Thoracic aorta (tissue), 2 donors: ENCODE measurements around the gene KRT3. TPM values are rescaled to one million over a fixed set of nuclear protein-coding genes. Genes with fewer than 3 reads are reported as not detected.
"Not testable (repeated sequence)": the region's sequence is repeated elsewhere in the genome, so short reads cannot be mapped to it uniquely, and the experiment has no call there.

Experiments used
- ATAC-seq: fragments of 150-250 bp; one replicate; pipeline ENCODE4 v1.8.0; 2017; ENCODE audit warnings: low read depth; ENCODE audit not compliant: insufficient number of reproducible peaks, low FRiP score
- DNase-seq: peaks from one replicate; pipeline ENCODE4 v3.0.0-alpha.2; 2020; ENCODE audit warnings: low spot score
- H3K27ac ChIP-seq, 2 donors: fragments of 200-600 bp; sonication (generic); 1 replicate in 1 of 2; 2 replicates in 1 of 2; pipeline ENCODE4 v1.5.1; 2016; ENCODE audit warnings: mild to moderate bottlenecking in 2 of 2, moderate library complexity in 2 of 2
- H3K27me3 ChIP-seq: fragments of 200-600 bp; sonication (generic); replicated peaks from 2 replicates; pipeline ENCODE4 v1.6.0; 2016; ENCODE audit warnings: mild to moderate bottlenecking; ENCODE audit not compliant: insufficient read depth
- H3K36me3 ChIP-seq: fragments of 200-600 bp; sonication (generic); one replicate; pipeline ENCODE4 v1.5.1; 2016
- H3K4me1 ChIP-seq, 2 donors: fragments of 200-600 bp; sonication (generic); 1 replicate in 1 of 2; 2 replicates in 1 of 2; pipeline versions ENCODE4 v1.5.1 to v1.6.0; 2016; ENCODE audit warnings: low read depth in 2 of 2, mild to moderate bottlenecking in 1 of 2; ENCODE audit not compliant: control insufficient read depth in 1 of 2
- H3K4me3 ChIP-seq: fragments of 200-600 bp; sonication (generic); 2 replicates; pipeline ENCODE4 v1.5.1; 2016; ENCODE audit warnings: mild to moderate bottlenecking
- H3K9me3 ChIP-seq: fragments of 200-600 bp; sonication (generic); 2 replicates; pipeline ENCODE4 v1.5.1; 2016
- CTCF ChIP-seq: fragments of 200-600 bp; sonication (generic); IDR thresholded peaks from one replicate; pipeline ENCODE4 v1.5.1; 2019; ENCODE audit warnings: antibody characterized with exemption
- total RNA-seq, 2 donors: library from RNA; depleted of rRNA; stranded (reverse); fragments of >200 nt; gene quantifications; one replicate each; pipeline versions ENCODE4 v1.1.0 to v1.2.3, GENCODE V29; 2016

Gene KRT3
- total RNA-seq, 2 donors from 2014 or later = not detected

DNA sequence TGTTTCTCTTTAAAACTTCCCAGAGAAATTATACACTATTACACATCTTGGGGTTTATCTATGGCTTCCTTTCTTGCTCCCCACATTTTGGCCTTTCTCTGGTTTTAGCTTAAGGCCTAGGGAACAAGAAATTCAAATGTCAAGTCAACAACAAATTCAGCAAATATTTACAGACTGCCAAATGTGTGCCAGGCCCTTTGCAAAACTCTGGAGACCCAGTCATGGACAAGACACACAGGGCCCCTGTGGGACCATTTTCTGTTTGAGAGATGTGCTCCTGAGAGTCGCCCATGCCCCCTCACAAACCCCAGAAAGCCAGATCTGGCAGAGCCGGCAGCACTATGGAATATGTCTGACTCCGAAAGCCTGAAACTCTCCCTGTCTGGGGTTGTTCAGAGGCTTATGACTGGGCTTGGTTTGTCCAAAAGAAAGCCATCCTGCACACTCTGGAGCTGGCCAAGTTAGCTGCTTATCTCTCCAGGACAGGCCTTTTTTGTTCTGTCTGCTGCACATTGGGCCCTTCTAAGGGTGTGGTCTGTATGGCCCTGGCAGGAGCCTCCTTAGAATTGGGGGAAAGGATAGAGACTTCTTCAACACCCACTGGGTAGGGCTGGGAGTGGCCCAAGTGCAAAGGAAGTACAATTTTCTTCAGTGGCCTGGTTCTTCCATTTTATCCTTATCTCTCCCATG is 1.1 kb upstream of the KRT3 start:
- no peaks in the 10 kb centered on the region for H3K36me3 ChIP-seq
- no peak for TF ChIP-seq CTCF
- H3K9me3 ChIP-seq = no peaks in the 10 kb centered on the region
- no peaks in the 10 kb centered on the region for H3K4me1 ChIP-seq
- no peaks in the 10 kb centered on the region for H3K27me3 ChIP-seq
- no peak overlapping the region for H3K27ac ChIP-seq
- no peak overlapping the region for H3K4me3 ChIP-seq
- ATAC-seq (no peak), DNase-seq (no peak)

- Histone ChIP-seq H3K27me3 (no peaks in the 10 kb centered on the region), H3K36me3 (no peaks in the 10 kb centered on the region), H3K9me3 (no peaks in the 10 kb centered on the region), H3K27ac (no peak overlapping the region), H3K4me3 (no peak overlapping the region), H3K4me1 (no peaks in the 10 kb centered on the region)
- ATAC-seq (no peak), DNase-seq (no peak)
- no peak for TF ChIP-seq CTCF
These were observed 495 bp upstream of the KRT3 start for GRCh38 chr12:52796429-52796794.

DNA sequence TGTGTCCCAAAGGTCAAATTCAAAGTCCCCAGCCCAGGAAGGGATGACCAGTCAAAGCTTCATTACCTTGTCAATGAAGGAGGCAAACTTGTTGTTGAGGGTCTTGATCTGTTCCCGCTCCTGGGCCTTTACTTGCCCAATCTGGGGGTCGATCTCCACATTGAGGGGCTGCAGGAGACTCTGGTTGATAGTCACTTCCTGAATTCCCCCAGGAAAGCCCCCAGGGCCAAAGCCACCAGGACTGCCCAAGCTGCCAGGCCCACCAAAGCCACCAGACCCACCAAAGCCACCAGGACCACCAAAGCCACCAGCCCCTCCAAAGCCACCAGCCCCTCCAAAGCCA is 614 bp downstream of the KRT3 start:
- H3K4me3 ChIP-seq, H3K27ac ChIP-seq, H3K36me3 ChIP-seq, H3K9me3 ChIP-seq, DNase-seq, ATAC-seq, H3K4me1 ChIP-seq, H3K27me3 ChIP-seq: not testable (repeated sequence)

GRCh38 chr12:52794479-52795331 is 1.2 kb downstream of the KRT3 start:
- ATAC-seq (no peak), DNase-seq (no peak)
- Histone ChIP-seq H3K9me3 (no peaks in the 10 kb centered on the region), H3K27ac (no peak overlapping the region), H3K27me3 (no peaks in the 10 kb centered on the region), H3K4me3 (no peak overlapping the region), H3K36me3 (no peaks in the 10 kb centered on the region), H3K4me1 (no peaks in the 10 kb centered on the region)
- no peak for TF ChIP-seq CTCF

DNA sequence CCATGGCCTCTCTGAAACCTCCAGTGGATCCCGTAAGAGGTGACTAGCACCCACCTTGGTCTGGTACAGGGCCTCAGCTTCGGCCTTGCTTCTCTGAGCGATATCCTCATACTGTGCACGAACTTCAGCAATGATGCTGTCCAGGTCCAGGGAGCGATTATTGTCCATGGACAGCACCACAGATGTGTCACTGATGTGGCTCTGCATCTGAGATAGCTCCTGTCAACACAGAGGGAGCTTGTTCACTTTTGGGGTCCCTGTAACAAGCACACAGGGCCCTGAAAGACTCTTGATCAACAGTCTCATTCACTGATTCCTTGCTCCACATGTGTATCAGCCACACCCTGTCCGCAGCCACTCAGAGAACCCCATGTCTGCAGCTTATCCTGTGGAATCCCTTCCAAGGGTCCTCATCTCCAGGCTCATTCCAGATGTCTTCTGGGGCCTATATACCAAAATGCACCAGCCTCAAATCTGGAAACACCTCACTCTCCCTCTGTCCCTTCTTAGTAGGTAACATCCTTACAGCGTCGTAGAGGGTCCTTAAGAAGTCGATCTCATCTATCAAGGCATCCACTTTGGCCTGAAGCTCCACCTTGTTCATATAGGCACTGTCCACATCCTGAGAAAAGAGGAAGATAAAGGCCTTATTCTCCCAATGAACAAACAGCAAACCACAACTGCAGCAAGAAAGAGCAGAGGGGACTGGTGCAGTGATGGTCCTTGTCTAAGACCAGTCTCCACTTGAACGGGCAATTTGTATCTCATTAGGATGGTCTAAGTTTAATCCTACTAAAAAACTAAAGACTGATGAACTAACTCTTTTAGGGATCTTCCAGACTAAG is 3.5 kb downstream of the KRT3 start:
- H3K9me3 ChIP-seq = no peaks in the 10 kb centered on the region
- no peak overlapping the region for H3K27ac ChIP-seq
- H3K4me3 ChIP-seq = no peak overlapping the region
- no peaks in the 10 kb centered on the region for H3K27me3 ChIP-seq
- DNase-seq = no peak
- ATAC-seq = no peak
- TF ChIP-seq CTCF = no peak
- H3K36me3 ChIP-seq = no peaks in the 10 kb centered on the region
- H3K4me1 ChIP-seq = no peaks in the 10 kb centered on the region
